Measurements from ENCODE around the gene LIPC.

LIPC gene

GRCh38 chr15:58407236-58407775, 24.5 kb upstream of the LIPC start:
- DNase-seq, result no peak

GRCh38 chr15:58407778-58408177, 24.0 kb upstream of the LIPC start:
- no peak for DNase-seq

- DNase-seq, result no peak
Observed at GRCh38 chr15:58409861-58410260, 21.9 kb upstream of the LIPC start.

- DNase-seq, result no peak
Observed at GRCh38 chr15:58410353-58410752, 21.4 kb upstream of the LIPC start.

GRCh38 chr15:58413253-58413652, 18.5 kb upstream of the LIPC start:
- DNase-seq, result no peak

- no peak for DNase-seq
Observed at GRCh38 chr15:58415636-58416035, 16.2 kb upstream of the LIPC start.

GRCh38 chr15:58416963-58417362, 14.8 kb upstream of the LIPC start:
- no peak for DNase-seq

- DNase-seq, result no peak
Observed at GRCh38 chr15:58418135-58418534, 13.7 kb upstream of the LIPC start.

- DNase-seq, result no peak
Observed at GRCh38 chr15:58419803-58420524, 11.8 kb upstream of the LIPC start.

GRCh38 chr15:58420579-58421043, 11.2 kb upstream of the LIPC start:
- no peak for DNase-seq

GRCh38 chr15:58423205-58423604, 8.6 kb upstream of the LIPC start:
- DNase-seq, result no peak

- no peak for DNase-seq
Observed at GRCh38 chr15:58423831-58424608, 7.8 kb upstream of the LIPC start.

GRCh38 chr15:58424722-58425121, 7.1 kb upstream of the LIPC start:
- DNase-seq, result no peak

GRCh38 chr15:58425185-58425584, 6.6 kb upstream of the LIPC start:
- no peak for DNase-seq

GRCh38 chr15:58425834-58426233, 6.0 kb upstream of the LIPC start:
- no peak for DNase-seq

GRCh38 chr15:58426501-58426900, 5.3 kb upstream of the LIPC start:
- no peak for DNase-seq

- no peak for DNase-seq
Observed at GRCh38 chr15:58427987-58428386, 3.8 kb upstream of the LIPC start.

GRCh38 chr15:58430224-58430787, 1.5 kb upstream of the LIPC start:
- DNase-seq, result no peak

GRCh38 chr15:58432401-58432800, 610 bp downstream of the LIPC start:
- DNase-seq, result no peak

GRCh38 chr15:58433597-58434333, 2.0 kb downstream of the LIPC start:
- DNase-seq, result no peak

- DNase-seq, result no peak
Observed at GRCh38 chr15:58434334-58434875, 2.6 kb downstream of the LIPC start.

- DNase-seq, result no peak
Observed at GRCh38 chr15:58436552-58436951, 4.8 kb downstream of the LIPC start.

Data from NCI-H146 (cell line).